ENCODE measurements around the gene RBL1. TPM values are rescaled to one million over a fixed set of nuclear protein-coding genes. Genes with fewer than 3 reads are reported as not detected.
"Not testable (repeated sequence)": the region's sequence is repeated elsewhere in the genome, so short reads cannot be mapped to it uniquely, and the experiment has no call there.

Gene RBL1
- polyA plus RNA-seq, 1 donor from 2014 or later, result 5.1 TPM

DNA sequence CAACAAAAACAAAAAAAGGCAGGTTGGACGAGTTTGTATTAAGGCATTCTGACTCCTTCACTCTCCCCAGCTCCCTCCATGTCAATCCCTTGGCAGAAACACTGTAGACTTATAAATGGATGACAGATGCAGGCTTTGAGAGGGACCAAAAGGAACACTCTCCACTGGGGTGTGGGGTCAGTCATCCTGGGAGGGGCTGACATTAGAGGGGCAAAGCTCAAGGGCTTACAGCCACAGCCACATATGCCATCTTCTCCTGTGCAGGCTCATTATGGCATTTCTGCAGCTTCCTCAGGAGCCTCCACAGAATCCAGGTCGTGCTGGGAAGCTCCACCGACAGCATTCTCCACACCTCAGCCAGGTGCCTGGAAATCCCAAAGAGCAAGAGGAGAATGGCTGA lies 33.0 kb upstream of the RBL1 start:
- Histone ChIP-seq H3K9me3 (ENCODE audit: low read length) (no peaks in the 10 kb centered on the region), H3K27ac (ENCODE audit: low read length) (no peak overlapping the region), H4K20me1 (ENCODE audit: insufficient read depth) (no peaks in the 10 kb centered on the region), H3K9ac (ENCODE audit: low read length) (no peak overlapping the region), H3K79me2 (replicated peaks; ENCODE audit: insufficient read depth, low read length) (no peaks in the 10 kb centered on the region), H2AFZ (ENCODE audit: low read depth, low read length) (no peak overlapping the region), H3K27me3 (ENCODE audit: insufficient read depth, low read depth, low read length) (no peaks in the 10 kb centered on the region), H3K36me3 (ENCODE audit: insufficient read depth, low read length) (no peaks in the 10 kb centered on the region), H3K4me3 (ENCODE audit: low read length) (no peak overlapping the region), H3F3A (ENCODE audit: insufficient read depth, low read length, poor library complexity, severe bottlenecking) (no peaks in the 10 kb centered on the region), H3K4me2 (ENCODE audit: low read length) (no peak overlapping the region), H3K9me2 (ENCODE audit: insufficient read depth, low read length) (no peaks in the 10 kb centered on the region)
- no peak for TF ChIP-seq RAD21 (conservative IDR thresholded peaks at IDR 0.05)
- TF ChIP-seq, protein P1, sequence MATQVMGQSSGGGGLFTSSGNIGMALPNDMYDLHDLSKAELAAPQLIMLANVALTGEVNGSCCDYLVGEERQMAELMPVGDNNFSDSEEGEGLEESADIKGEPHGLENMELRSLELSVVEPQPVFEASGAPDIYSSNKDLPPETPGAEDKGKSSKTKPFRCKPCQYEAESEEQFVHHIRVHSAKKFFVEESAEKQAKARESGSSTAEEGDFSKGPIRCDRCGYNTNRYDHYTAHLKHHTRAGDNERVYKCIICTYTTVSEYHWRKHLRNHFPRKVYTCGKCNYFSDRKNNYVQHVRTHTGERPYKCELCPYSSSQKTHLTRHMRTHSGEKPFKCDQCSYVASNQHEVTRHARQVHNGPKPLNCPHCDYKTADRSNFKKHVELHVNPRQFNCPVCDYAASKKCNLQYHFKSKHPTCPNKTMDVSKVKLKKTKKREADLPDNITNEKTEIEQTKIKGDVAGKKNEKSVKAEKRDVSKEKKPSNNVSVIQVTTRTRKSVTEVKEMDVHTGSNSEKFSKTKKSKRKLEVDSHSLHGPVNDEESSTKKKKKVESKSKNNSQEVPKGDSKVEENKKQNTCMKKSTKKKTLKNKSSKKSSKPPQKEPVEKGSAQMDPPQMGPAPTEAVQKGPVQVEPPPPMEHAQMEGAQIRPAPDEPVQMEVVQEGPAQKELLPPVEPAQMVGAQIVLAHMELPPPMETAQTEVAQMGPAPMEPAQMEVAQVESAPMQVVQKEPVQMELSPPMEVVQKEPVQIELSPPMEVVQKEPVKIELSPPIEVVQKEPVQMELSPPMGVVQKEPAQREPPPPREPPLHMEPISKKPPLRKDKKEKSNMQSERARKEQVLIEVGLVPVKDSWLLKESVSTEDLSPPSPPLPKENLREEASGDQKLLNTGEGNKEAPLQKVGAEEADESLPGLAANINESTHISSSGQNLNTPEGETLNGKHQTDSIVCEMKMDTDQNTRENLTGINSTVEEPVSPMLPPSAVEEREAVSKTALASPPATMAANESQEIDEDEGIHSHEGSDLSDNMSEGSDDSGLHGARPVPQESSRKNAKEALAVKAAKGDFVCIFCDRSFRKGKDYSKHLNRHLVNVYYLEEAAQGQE (IDR thresholded peaks at IDR 0.05; ENCODE audit: borderline replicate concordance), result no peak
- TF ChIP-seq, protein P2, sequence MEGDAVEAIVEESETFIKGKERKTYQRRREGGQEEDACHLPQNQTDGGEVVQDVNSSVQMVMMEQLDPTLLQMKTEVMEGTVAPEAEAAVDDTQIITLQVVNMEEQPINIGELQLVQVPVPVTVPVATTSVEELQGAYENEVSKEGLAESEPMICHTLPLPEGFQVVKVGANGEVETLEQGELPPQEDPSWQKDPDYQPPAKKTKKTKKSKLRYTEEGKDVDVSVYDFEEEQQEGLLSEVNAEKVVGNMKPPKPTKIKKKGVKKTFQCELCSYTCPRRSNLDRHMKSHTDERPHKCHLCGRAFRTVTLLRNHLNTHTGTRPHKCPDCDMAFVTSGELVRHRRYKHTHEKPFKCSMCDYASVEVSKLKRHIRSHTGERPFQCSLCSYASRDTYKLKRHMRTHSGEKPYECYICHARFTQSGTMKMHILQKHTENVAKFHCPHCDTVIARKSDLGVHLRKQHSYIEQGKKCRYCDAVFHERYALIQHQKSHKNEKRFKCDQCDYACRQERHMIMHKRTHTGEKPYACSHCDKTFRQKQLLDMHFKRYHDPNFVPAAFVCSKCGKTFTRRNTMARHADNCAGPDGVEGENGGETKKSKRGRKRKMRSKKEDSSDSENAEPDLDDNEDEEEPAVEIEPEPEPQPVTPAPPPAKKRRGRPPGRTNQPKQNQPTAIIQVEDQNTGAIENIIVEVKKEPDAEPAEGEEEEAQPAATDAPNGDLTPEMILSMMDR (IDR thresholded peaks at IDR 0.05; ENCODE audit: poor library complexity, severe bottlenecking), result no peak
- TF ChIP-seq EZH2 (IDR thresholded peaks at IDR 0.05; ENCODE audit: borderline replicate concordance, insufficient read depth, low read length, poor library complexity, severe bottlenecking), result no peak
- TF ChIP-seq EP300 (conservative IDR thresholded peaks at IDR 0.05; ENCODE audit: poor library complexity, severe bottlenecking), result no peak
- TF ChIP-seq POLR2AphosphoS5 (IDR thresholded peaks at IDR 0.05), result no peak

DNA sequence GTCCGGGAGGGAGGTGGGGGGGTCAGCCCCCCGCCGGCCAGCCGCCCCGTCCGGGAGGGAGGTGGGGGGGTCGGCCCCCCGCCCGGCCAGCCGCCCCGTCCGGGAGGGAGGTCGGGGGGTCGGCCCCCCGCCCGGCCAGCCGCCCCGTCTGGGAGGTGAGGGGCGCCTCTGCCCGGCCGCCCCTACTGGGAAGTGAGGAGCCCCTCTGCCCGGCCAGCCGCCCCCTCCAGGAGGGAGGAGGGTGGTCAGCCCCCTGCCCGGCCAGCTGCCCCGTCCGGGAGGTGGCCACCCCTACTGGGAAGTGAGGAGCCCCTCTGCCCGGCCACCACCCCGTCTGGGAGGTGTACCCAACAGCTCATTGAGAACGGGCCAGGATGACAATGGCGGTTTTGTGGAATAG lies 30.5 kb upstream of the RBL1 start:
- not testable (repeated sequence) for H2AFZ ChIP-seq (ENCODE audit: low read depth, low read length)

DNA sequence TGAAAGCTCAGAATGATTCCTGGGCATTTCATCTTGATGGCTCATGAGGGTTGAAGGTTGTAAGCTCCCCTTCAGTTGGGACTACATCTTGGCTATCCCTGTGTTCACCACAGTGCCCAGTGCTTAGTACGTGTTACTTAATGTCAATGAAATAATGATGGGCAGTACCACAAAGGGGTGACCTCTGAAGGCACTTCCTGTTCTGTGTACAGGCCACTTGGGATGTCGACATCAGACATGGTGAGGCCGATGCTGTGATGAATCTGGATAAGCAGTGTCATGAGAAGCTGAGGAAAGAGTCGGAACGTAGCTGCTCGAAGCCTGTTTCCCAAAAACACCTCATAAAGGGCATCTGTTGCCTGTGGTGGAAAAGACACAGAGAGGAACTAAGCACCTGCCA lies 27.6 kb upstream of the RBL1 start:
- no peaks in the 10 kb centered on the region for H3F3A ChIP-seq (ENCODE audit: insufficient read depth, low read length, poor library complexity, severe bottlenecking)
- no peak overlapping the region for H2AFZ ChIP-seq (ENCODE audit: low read depth, low read length)
- no peaks in the 10 kb centered on the region for H3K27me3 ChIP-seq (ENCODE audit: insufficient read depth, low read depth, low read length)
- no peak overlapping the region for H3K4me3 ChIP-seq (ENCODE audit: low read length)
- no peak overlapping the region for H3K9ac ChIP-seq (ENCODE audit: low read length)
- no peak overlapping the region for H3K27ac ChIP-seq (ENCODE audit: low read length)
- no peaks in the 10 kb centered on the region for H3K79me2 ChIP-seq (replicated peaks; ENCODE audit: insufficient read depth, low read length)
- no peaks in the 10 kb centered on the region for H3K9me2 ChIP-seq (ENCODE audit: insufficient read depth, low read length)
- no peak overlapping the region for H3K4me2 ChIP-seq (ENCODE audit: low read length)
- TF ChIP-seq MXI1 (conservative IDR thresholded peaks at IDR 0.05; ENCODE audit: poor library complexity, severe bottlenecking) (no peak), EP300 (conservative IDR thresholded peaks at IDR 0.05; ENCODE audit: poor library complexity, severe bottlenecking) (no peak), TAF1 (IDR thresholded peaks at IDR 0.05; ENCODE audit: low read depth) (no peak), POLR2AphosphoS5 (IDR thresholded peaks at IDR 0.05) (no peak), SMC3 (conservative IDR thresholded peaks at IDR 0.05; ENCODE audit: poor library complexity) (no peak)
- TF ChIP-seq, protein P2 (IDR thresholded peaks at IDR 0.05; ENCODE audit: poor library complexity, severe bottlenecking), result no peak
- TF ChIP-seq, protein P1 (IDR thresholded peaks at IDR 0.05; ENCODE audit: borderline replicate concordance), result no peak
- H4K20me1 ChIP-seq (ENCODE audit: insufficient read depth), result no peaks in the 10 kb centered on the region
- H3K9me3 ChIP-seq (ENCODE audit: low read length), result no peaks in the 10 kb centered on the region
- no peaks in the 10 kb centered on the region for H3K36me3 ChIP-seq (ENCODE audit: insufficient read depth, low read length)

More for the DNA sequence above, 30.5 kb upstream of the RBL1 start:
- not testable (repeated sequence) for H3K4me2 ChIP-seq (ENCODE audit: low read length); H3K27me3 ChIP-seq (ENCODE audit: insufficient read depth, low read depth, low read length); H4K20me1 ChIP-seq (ENCODE audit: insufficient read depth); H3F3A ChIP-seq (ENCODE audit: insufficient read depth, low read length, poor library complexity, severe bottlenecking); H3K4me3 ChIP-seq (ENCODE audit: low read length); H3K27ac ChIP-seq (ENCODE audit: low read length); H3K36me3 ChIP-seq (ENCODE audit: insufficient read depth, low read length); H3K9ac ChIP-seq (ENCODE audit: low read length); H3K9me2 ChIP-seq (ENCODE audit: insufficient read depth, low read length); H3K79me2 ChIP-seq (replicated peaks; ENCODE audit: insufficient read depth, low read length); H3K9me3 ChIP-seq (ENCODE audit: low read length)

Data from neural cell (in vitro differentiated cells).